ENCODE data around the gene HDC. TPM values are rescaled to one million over a fixed set of nuclear protein-coding genes. Genes with fewer than 3 reads are reported as not detected.

Gene HDC
- total RNA-seq, 1 experiment from 2014 or later, result not detected

DNA sequence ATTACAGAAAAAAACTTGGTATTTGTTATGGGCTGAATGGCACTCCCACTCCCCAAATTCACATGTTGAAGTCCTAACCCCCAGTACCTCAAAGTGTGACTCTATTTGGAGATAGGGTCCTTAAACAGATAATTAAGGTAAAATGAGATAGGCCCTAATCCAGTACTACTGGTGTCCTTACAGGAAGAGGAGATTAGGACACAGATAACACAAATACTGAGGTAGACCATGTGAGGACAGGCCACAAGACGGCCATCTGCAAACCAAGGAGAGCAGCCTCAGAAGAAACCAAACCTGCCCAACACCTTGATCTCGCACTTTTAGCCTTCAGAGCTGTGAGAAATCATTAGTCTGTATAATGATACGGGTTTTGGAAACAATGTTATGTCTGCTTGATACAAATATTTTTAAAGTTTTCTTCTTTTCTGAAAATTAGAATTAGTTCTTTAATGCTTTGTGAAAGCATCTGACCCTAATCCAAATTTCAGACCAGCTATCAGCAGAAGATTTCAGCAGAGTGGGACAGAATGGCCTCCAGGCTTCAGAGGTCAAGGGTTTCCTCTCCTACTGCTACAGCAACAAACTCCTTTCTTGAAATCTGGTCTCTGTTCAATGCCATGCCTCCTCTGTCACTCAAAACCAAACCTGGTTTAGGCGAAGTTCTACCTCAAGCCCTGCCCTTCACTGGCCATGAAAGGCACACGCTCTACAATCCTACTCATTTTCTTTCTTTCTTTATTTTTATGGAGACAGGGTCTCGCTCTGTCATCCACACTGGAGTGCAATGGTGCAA, 22.0 kb upstream of the HDC start:
- ChIA-PET CTCF (interaction anchor here (0.9 kb wide), 1 partner anchor 835 kb away, joined by 3 read pairs; no protein-coding TSS in a partner anchor), POLR2A (no interaction called here)
- no peak overlapping the region for H3K27ac ChIP-seq (ENCODE audit: low read length)
- intact Hi-C loops (cut with micrococcal nuclease; ENCODE audit: unreplicated experiment), result no loop called here
- H3K36me3 ChIP-seq (ENCODE audit: control insufficient read depth, insufficient read depth, low read length), result no peaks in the 10 kb centered on the region
- no peaks in the 10 kb centered on the region for H3K9me3 ChIP-seq (ENCODE audit: control insufficient read depth, insufficient read depth, low read depth, low read length)
- no peaks in the 10 kb centered on the region for H3K27me3 ChIP-seq (ENCODE audit: control insufficient read depth, insufficient read depth, low read length)
- TF ChIP-seq, protein P1, sequence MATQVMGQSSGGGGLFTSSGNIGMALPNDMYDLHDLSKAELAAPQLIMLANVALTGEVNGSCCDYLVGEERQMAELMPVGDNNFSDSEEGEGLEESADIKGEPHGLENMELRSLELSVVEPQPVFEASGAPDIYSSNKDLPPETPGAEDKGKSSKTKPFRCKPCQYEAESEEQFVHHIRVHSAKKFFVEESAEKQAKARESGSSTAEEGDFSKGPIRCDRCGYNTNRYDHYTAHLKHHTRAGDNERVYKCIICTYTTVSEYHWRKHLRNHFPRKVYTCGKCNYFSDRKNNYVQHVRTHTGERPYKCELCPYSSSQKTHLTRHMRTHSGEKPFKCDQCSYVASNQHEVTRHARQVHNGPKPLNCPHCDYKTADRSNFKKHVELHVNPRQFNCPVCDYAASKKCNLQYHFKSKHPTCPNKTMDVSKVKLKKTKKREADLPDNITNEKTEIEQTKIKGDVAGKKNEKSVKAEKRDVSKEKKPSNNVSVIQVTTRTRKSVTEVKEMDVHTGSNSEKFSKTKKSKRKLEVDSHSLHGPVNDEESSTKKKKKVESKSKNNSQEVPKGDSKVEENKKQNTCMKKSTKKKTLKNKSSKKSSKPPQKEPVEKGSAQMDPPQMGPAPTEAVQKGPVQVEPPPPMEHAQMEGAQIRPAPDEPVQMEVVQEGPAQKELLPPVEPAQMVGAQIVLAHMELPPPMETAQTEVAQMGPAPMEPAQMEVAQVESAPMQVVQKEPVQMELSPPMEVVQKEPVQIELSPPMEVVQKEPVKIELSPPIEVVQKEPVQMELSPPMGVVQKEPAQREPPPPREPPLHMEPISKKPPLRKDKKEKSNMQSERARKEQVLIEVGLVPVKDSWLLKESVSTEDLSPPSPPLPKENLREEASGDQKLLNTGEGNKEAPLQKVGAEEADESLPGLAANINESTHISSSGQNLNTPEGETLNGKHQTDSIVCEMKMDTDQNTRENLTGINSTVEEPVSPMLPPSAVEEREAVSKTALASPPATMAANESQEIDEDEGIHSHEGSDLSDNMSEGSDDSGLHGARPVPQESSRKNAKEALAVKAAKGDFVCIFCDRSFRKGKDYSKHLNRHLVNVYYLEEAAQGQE (IDR thresholded peaks at IDR 0.05; ENCODE audit: insufficient read depth in 1 of 2, low read depth in 2 of 2, low read length in 1 of 2), result no peak
- TF ChIP-seq TCF7L2 (IDR thresholded peaks at IDR 0.05; ENCODE audit: low read depth, low read length) (no peak), POLR2AphosphoS5 (IDR thresholded peaks at IDR 0.05; ENCODE audit: low read depth, low read length) (no peak), CTCF (IDR thresholded peaks at IDR 0.05) (no peak), SIN3A (IDR thresholded peaks at IDR 0.05; ENCODE audit: borderline replicate concordance, insufficient read depth, low read depth, low read length) (no peak)
- H3K4me3 ChIP-seq (ENCODE audit: low read depth in 2 of 2, low read length in 2 of 2), result no peak overlapping the region
- no TSS peak for BruUV-seq (replicated peaks)
- no peak for DNase-seq (ENCODE audit: low read depth, low spot score)
- H3K4me1 ChIP-seq (ENCODE audit: control insufficient read depth, insufficient read depth, low read length), result no peaks in the 10 kb centered on the region
- no peak for ATAC-seq
- in situ Hi-C loops (cut with HindIII; ENCODE audit: low pct_unique_long_range_greater_than_20kb, low sequenced_read_pairs), result no loop called here

- no peak overlapping the region for H3K4me3 ChIP-seq (ENCODE audit: low read depth in 2 of 2, low read length in 2 of 2)
- H3K27me3 ChIP-seq (ENCODE audit: control insufficient read depth, insufficient read depth, low read length), result no peaks in the 10 kb centered on the region
- intact Hi-C loops (cut with micrococcal nuclease; ENCODE audit: unreplicated experiment) (no loop called here), in situ Hi-C loops (cut with HindIII; ENCODE audit: low pct_unique_long_range_greater_than_20kb, low sequenced_read_pairs) (no loop called here)
- no peaks in the 10 kb centered on the region for H3K9me3 ChIP-seq (ENCODE audit: control insufficient read depth, insufficient read depth, low read depth, low read length)
- DNase-seq (ENCODE audit: low read depth, low spot score) (no peak), ATAC-seq (no peak)
- no TSS peak for BruUV-seq (replicated peaks)
- no peak for TF ChIP-seq SIN3A (IDR thresholded peaks at IDR 0.05; ENCODE audit: borderline replicate concordance, insufficient read depth, low read depth, low read length)
- ChIA-PET POLR2A (no interaction called here), CTCF (no interaction called here)
- no peaks in the 10 kb centered on the region for H3K36me3 ChIP-seq (ENCODE audit: control insufficient read depth, insufficient read depth, low read length)
- no peak overlapping the region for H3K27ac ChIP-seq (ENCODE audit: low read length)
- no peaks in the 10 kb centered on the region for H3K4me1 ChIP-seq (ENCODE audit: control insufficient read depth, insufficient read depth, low read length)
Measured at GRCh38 chr15:50281427-50281826, 15.9 kb upstream of the HDC start.

- Histone ChIP-seq H3K9me3 (ENCODE audit: control insufficient read depth, insufficient read depth, low read depth, low read length) (no peaks in the 10 kb centered on the region), H3K4me3 (ENCODE audit: low read depth in 2 of 2, low read length in 2 of 2) (no peak overlapping the region), H3K36me3 (ENCODE audit: control insufficient read depth, insufficient read depth, low read length) (no peaks in the 10 kb centered on the region), H3K4me1 (ENCODE audit: control insufficient read depth, insufficient read depth, low read length) (no peaks in the 10 kb centered on the region), H3K27ac (ENCODE audit: low read length) (no peak overlapping the region), H3K27me3 (ENCODE audit: control insufficient read depth, insufficient read depth, low read length) (no peaks in the 10 kb centered on the region)
- DNase-seq (ENCODE audit: low read depth, low spot score) (no peak), ATAC-seq (no peak)
- TF ChIP-seq CTCF (IDR thresholded peaks at IDR 0.05), result no peak
- TF ChIP-seq, protein P1 (IDR thresholded peaks at IDR 0.05; ENCODE audit: insufficient read depth in 1 of 2, low read depth in 2 of 2, low read length in 1 of 2), result no peak
- TF ChIP-seq TCF7L2 (IDR thresholded peaks at IDR 0.05; ENCODE audit: low read depth, low read length), result no peak
- TF ChIP-seq POLR2AphosphoS5 (IDR thresholded peaks at IDR 0.05; ENCODE audit: low read depth, low read length), result no peak
- TF ChIP-seq SIN3A (IDR thresholded peaks at IDR 0.05; ENCODE audit: borderline replicate concordance, insufficient read depth, low read depth, low read length), result no peak
- ChIA-PET CTCF (no interaction called here), POLR2A (no interaction called here)
- BruUV-seq (replicated peaks), result no TSS peak
- intact Hi-C loops (cut with micrococcal nuclease; ENCODE audit: unreplicated experiment) (no loop called here), in situ Hi-C loops (cut with HindIII; ENCODE audit: low pct_unique_long_range_greater_than_20kb, low sequenced_read_pairs) (no loop called here)
Measured at GRCh38 chr15:50280271-50280670, 14.7 kb upstream of the HDC start.

Data from Panc1 (cell line).